A549 (cell line): Measurements from ENCODE around the gene B4GALT2. TPM values are rescaled to one million over a fixed set of nuclear protein-coding genes. Genes with fewer than 3 reads are reported as not detected.

Experiments used
- ATAC-seq, 2 experiments: fragments of 200-7000 bp in 1 of 2; fragments of >200 bp in 1 of 2; cut with Nextera tagmentation in 1 of 2; cut with Tn5 transposase in 1 of 2; 3 replicates each; pipeline versions ENCODE4 v1.8.0 to v1.9.1; 2018 to 2020; ENCODE audit warnings: mild to moderate bottlenecking in 1 of 2, moderate library complexity in 1 of 2
- CTCF ChIA-PET: fragments of 300-600 bp; sonication (Branson Sonifier 250); formaldehyde crosslinking; extraction: SDS; loops from one replicate; lab custom pipeline; 2021; ENCODE audit warnings: antibody characterized with exemption, inconsistent platforms; lab: Yijun Ruan, JAX
- POLR2A ChIA-PET: fragments of 350-600 bp; formaldehyde crosslinking; extraction: SDS; loops from one replicate; lab custom pipeline; 2021; ENCODE audit warnings: antibody characterized with exemption, inconsistent platforms; lab: Yijun Ruan, JAX
- DNase-seq, 2 experiments: peaks; one replicate each; pipeline versions ENCODE4 v3.0.0 to v3.0.0-alpha.2; 2011 to 2016; ENCODE audit warnings: low read depth in 1 of 2, low spot score in 1 of 2
- FAIRE-seq: peaks from 2 replicates; lab custom pipeline; 2011; peaks lifted over from hg19 to GRCh38; lab: Jason Lieb, UNC
- H3K27ac ChIP-seq, 2 experiments: fragments of >200 bp; sonication (Bioruptor Twin); formaldehyde crosslinking; 3 replicates each; pipeline ENCODE4 v1.5.1; 2016 to 2017
- H3K4me1 ChIP-seq: fragments of >200 bp; sonication (Bioruptor Twin); formaldehyde crosslinking; 3 replicates; pipeline ENCODE4 v1.6.1; 2016
- H3K4me2 ChIP-seq: fragments of >200 bp; sonication (Bioruptor Twin); formaldehyde crosslinking; 3 replicates; pipeline ENCODE4 v1.6.1; 2016
- H3K4me3 ChIP-seq: fragments of >200 bp; sonication (Bioruptor Twin); formaldehyde crosslinking; 3 replicates; pipeline ENCODE4 v1.5.1; 2016
- H3K9me3 ChIP-seq: fragments of >200 bp; sonication (Bioruptor Twin); formaldehyde crosslinking; 3 replicates; pipeline ENCODE4 v1.6.1; 2016
- CEBPB ChIP-seq, 2 experiments: fragments of >200 bp in 1 of 2; sonication (Bioruptor Twin) in 1 of 2; formaldehyde crosslinking in 1 of 2; IDR thresholded peaks; 2 replicates each; pipeline ENCODE4 v1.6.1; 2012 to 2016
- CHD2 ChIP-seq: fragments of 150-350 bp; IDR thresholded peaks from 2 replicates; pipeline ENCODE4 v1.6.1; 2014; ENCODE audit warnings: low read length; ENCODE audit not compliant: partially characterized antibody
- EHF ChIP-seq: fragments of 250-450 bp; sonication (Bioruptor Pico); IDR thresholded peaks from 2 replicates; pipeline ENCODE4 v1.5.0; 2020; ENCODE audit warnings: mild to moderate bottlenecking
- EHMT2 ChIP-seq: fragments of 200-600 bp; sonication (generic); IDR thresholded peaks from 2 replicates; pipeline ENCODE4 v1.6.1; 2016; ENCODE audit warnings: antibody characterized with exemption, low read depth, mild to moderate bottlenecking, moderate library complexity
- ELK1 ChIP-seq: fragments of 150-350 bp; IDR thresholded peaks from 2 replicates; pipeline ENCODE4 v1.6.1; 2014; ENCODE audit warnings: low read depth, mild to moderate bottlenecking, low read length
- FOSB ChIP-seq: fragments of 250-450 bp; sonication (Bioruptor Pico); IDR thresholded peaks from 2 replicates; pipeline ENCODE4 v1.5.0; 2020; ENCODE audit warnings: mild to moderate bottlenecking, moderate library complexity
- FOSL2 ChIP-seq, 2 experiments: fragments of 450-650 bp in 1 of 2; fragments of >200 bp in 1 of 2; sonication (Bioruptor Twin) in 1 of 2; formaldehyde crosslinking; IDR thresholded peaks; 2 replicates each; pipeline versions ENCODE4 v1.5.0 to v1.6.1; 2016 to 2020; ENCODE audit warnings: mild to moderate bottlenecking in 1 of 2, moderate library complexity in 1 of 2
- FOXS1 ChIP-seq: fragments of 250-450 bp; sonication (Bioruptor Pico); IDR thresholded peaks from 2 replicates; pipeline ENCODE4 v1.5.0; 2020; ENCODE audit warnings: mild to moderate bottlenecking, moderate library complexity
- HOXB13 ChIP-seq: fragments of 250-450 bp; sonication (Bioruptor Pico); IDR thresholded peaks from 2 replicates; pipeline ENCODE4 v1.5.0; 2020; ENCODE audit warnings: low read depth, mild to moderate bottlenecking, moderate library complexity
- JUN ChIP-seq, 2 experiments: fragments of >200 bp; sonication (Bioruptor Twin); formaldehyde crosslinking; IDR thresholded peaks; 2 replicates in 1 of 2; 3 replicates in 1 of 2; pipeline ENCODE4 v1.6.1; 2016 to 2017
- NR3C1 ChIP-seq: fragments of >200 bp; sonication (Bioruptor Twin); formaldehyde crosslinking; IDR thresholded peaks from 3 replicates; pipeline ENCODE4 v1.6.1; 2017
- POLR2AphosphoS2 ChIP-seq: conservative IDR thresholded peaks from 2 replicates; pipeline ENCODE4 v1.6.1; 2012; ENCODE audit warnings: low read length, improper control_type of control experiment, inconsistent platforms
- RCOR1 ChIP-seq: fragments of 150-350 bp; IDR thresholded peaks from 2 replicates; pipeline ENCODE4 v1.6.1; 2014; ENCODE audit warnings: antibody characterized with exemption, low read length, low read depth
- RFX5 ChIP-seq: fragments of 450-650 bp; IDR thresholded peaks from 2 replicates; pipeline ENCODE4 v1.7.1; 2014; ENCODE audit warnings: antibody characterized with exemption, mild to moderate bottlenecking, moderate library complexity
- USF2 ChIP-seq: fragments of 450-650 bp; IDR thresholded peaks from 2 replicates; pipeline ENCODE4 v1.6.1; 2014; ENCODE audit warnings: antibody characterized with exemption
- WGBS: methylation state at CpG from one replicate; pipeline ENCODE4 v1.1.6; 2017; ENCODE audit errors: missing lambda C conversion rate; 5-methylcytosine and 5-hydroxymethylcytosine counted together
- polyA plus RNA-seq, 4 experiments: library from polyadenylated mRNA; depleted of rRNA in 3 of 4; stranded (reverse); fragments of >200 nt; fragmentation: RNase III in 1 of 4; extraction: RNeasy Plus Mini Kit Qiagen cat#74134 plus additional on column Dnase treatment in 1 of 4; gene quantifications; 2 replicates in 3 of 4; 3 replicates in 1 of 4; pipeline ENCODE4 v1.2.3, GENCODE V29; 2011 to 2017
- TF ChIP-seq, protein P1 (sequence below): IDR thresholded peaks from 2 replicates; pipeline ENCODE4 v1.6.1; 2012
- TF ChIP-seq, protein P2 (sequence below): fragments of 250-450 bp; sonication (Bioruptor Pico); IDR thresholded peaks from 2 replicates; pipeline ENCODE4 v1.5.0; 2020; ENCODE audit warnings: low read depth, mild to moderate bottlenecking, moderate library complexity

The B4GALT2 gene
- polyA plus RNA-seq, 2 of the 4 experiments (the other 2 are of a cell fraction), result 19.0 to 35.8 TPM

DNA sequence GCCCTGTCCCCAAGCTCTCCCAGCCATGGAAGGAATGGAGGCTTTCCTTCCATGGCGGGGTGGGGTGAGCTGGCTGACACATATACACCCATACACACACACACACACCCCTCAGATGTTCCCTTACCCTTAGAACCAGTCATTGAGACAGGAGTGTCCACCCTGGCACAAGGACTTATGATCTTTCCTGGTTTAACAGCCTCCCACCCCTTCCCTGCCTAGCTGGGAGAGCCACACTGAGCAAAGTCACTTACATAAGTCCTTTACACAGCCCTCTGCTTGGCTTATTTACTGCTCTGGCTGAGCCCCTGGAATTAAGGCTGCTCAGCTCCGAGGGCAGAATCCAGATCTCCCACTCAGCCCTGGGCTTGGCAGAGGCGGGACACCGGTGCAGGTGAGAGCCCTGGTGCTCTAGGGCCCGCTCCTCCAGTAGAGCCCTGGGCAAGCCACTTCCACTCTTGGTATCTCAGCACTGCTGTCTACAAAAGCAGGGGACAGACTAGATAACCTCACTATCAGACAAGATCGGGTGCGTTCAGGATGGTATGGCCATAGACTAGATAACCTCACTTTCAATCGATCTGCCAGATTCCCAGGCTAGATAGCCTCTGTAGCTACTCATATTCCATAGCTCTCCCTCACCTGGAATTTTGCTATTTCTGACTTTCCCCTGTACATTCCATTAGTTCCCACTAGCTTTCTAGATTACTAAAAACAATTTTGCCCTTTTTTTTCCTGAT is 35.5 kb downstream of the B4GALT2 start:
- WGBS, result 56% methylated on average over 5 of the region's 8 CpGs
- no peak for FAIRE-seq

GRCh38 chr1:44015206-44015605 is 36.2 kb downstream of the B4GALT2 start:
- no peak overlapping the region for H3K27ac ChIP-seq
- ATAC-seq (no peak), FAIRE-seq (no peak), DNase-seq (no peak)
- WGBS, result 70% methylated on average over 2 of the region's 3 CpGs
- no peaks in the 10 kb centered on the region for H3K9me3 ChIP-seq
- CTCF ChIA-PET, result interaction anchor here (1.1 to 25.3 kb wide), 4 partner anchors 13 to 33 kb away, joined by 4 to 412 read pairs (median 32); no protein-coding TSS in a partner anchor
- POLR2A ChIA-PET, result no interaction called here
- no peaks in the 10 kb centered on the region for H3K4me1 ChIP-seq
- TF ChIP-seq CHD2, result no peak
- no peak overlapping the region for H3K4me2 ChIP-seq
- H3K4me3 ChIP-seq, result no peak overlapping the region

More for the DNA sequence above, 35.5 kb downstream of the B4GALT2 start:
- no peak for DNase-seq
- Histone ChIP-seq H3K4me3 (no peak overlapping the region), H3K4me1 (0 out of 3 replicates have a peak, but pooled peaks cover 3% of the 10 kb centered on the region), H3K9me3 (no peaks in the 10 kb centered on the region), H3K4me2 (no peak overlapping the region), H3K27ac (no peak overlapping the region)
- no peak for ATAC-seq
- POLR2A ChIA-PET, result no interaction called here
- CTCF ChIA-PET, result interaction anchor here (1.1 to 25.3 kb wide), 4 partner anchors 12 to 33 kb away, joined by 4 to 412 read pairs (median 32); no protein-coding TSS in a partner anchor
- TF ChIP-seq EHMT2 (no peak), USF2 (no peak), RCOR1 (no peak), EHF (CRISPR knock-in tag) (no peak), HOXB13 (CRISPR knock-in tag) (no peak), JUN (IDR thresholded peaks at IDR 0.05) (no peak), POLR2AphosphoS2 (no peak), RFX5 (no peak), ELK1 (no peak), FOSB (CRISPR knock-in tag) (no peak), FOXS1 (CRISPR knock-in tag) (no peak), NR3C1 (no peak), CEBPB (IDR thresholded peaks at IDR 0.05) (no peak), FOSL2 (IDR thresholded peaks at IDR 0.05) (no peak), FOSL2 (CRISPR knock-in tag; IDR thresholded peaks at IDR 0.05) (no peak)
- TF ChIP-seq, protein P1, sequence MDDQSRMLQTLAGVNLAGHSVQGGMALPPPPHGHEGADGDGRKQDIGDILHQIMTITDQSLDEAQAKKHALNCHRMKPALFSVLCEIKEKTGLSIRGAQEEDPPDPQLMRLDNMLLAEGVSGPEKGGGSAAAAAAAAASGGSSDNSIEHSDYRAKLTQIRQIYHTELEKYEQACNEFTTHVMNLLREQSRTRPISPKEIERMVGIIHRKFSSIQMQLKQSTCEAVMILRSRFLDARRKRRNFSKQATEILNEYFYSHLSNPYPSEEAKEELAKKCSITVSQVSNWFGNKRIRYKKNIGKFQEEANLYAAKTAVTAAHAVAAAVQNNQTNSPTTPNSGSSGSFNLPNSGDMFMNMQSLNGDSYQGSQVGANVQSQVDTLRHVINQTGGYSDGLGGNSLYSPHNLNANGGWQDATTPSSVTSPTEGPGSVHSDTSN, result no peak
- TF ChIP-seq, protein P2, sequence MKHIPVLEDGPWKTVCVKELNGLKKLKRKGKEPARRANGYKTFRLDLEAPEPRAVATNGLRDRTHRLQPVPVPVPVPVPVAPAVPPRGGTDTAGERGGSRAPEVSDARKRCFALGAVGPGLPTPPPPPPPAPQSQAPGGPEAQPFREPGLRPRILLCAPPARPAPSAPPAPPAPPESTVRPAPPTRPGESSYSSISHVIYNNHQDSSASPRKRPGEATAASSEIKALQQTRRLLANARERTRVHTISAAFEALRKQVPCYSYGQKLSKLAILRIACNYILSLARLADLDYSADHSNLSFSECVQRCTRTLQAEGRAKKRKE (CRISPR knock-in tag), result no peak
